Trophoblast cell (in vitro differentiated cells and primary cell): Measurements from ENCODE around the gene KIF18B.

ENCODE experiments used
- DNase-seq, 2 donors: peaks; one replicate each; pipeline ENCODE4 v3.0.0-alpha.2; 2016
- H2AFZ ChIP-seq: 2 replicates; pipeline ENCODE4 v1.6.1; 2013; ENCODE audit warnings: low read length, moderate library complexity, mild to moderate bottlenecking; ENCODE audit not compliant: insufficient read depth, poor library complexity
- H2AK5ac ChIP-seq: 2 replicates; pipeline ENCODE4 v1.6.1; 2013; ENCODE audit warnings: mild to moderate bottlenecking, low read length
- H2BK120ac ChIP-seq: 2 replicates; pipeline ENCODE4 v1.6.1; 2013; ENCODE audit warnings: low read length, mild to moderate bottlenecking, moderate library complexity; ENCODE audit not compliant: insufficient read depth, poor library complexity
- H2BK12ac ChIP-seq: 2 replicates; pipeline ENCODE4 v1.6.1; 2013; ENCODE audit warnings: mild to moderate bottlenecking, low read length, moderate library complexity
- H2BK5ac ChIP-seq: 2 replicates; pipeline ENCODE4 v1.6.1; 2013; ENCODE audit warnings: low read length, low read depth, moderate library complexity, mild to moderate bottlenecking; ENCODE audit not compliant: poor library complexity
- H3K14ac ChIP-seq: 2 replicates; pipeline ENCODE4 v1.6.1; 2013; ENCODE audit warnings: mild to moderate bottlenecking, low read length
- H3K18ac ChIP-seq: 2 replicates; pipeline ENCODE4 v1.6.1; 2013; ENCODE audit warnings: mild to moderate bottlenecking, low read length
- H3K23ac ChIP-seq: 2 replicates; pipeline ENCODE4 v1.6.1; 2013; ENCODE audit warnings: low read length
- H3K27ac ChIP-seq: 2 replicates; pipeline ENCODE4 v1.5.1; 2013; ENCODE audit warnings: low read depth, mild to moderate bottlenecking, inconsistent platforms, low read length, moderate library complexity
- H3K27me3 ChIP-seq: 2 replicates; pipeline ENCODE4 v1.6.1; 2013; ENCODE audit warnings: inconsistent platforms, mild to moderate bottlenecking, low read length, moderate library complexity; ENCODE audit not compliant: insufficient read depth
- H3K36me3 ChIP-seq, 2 experiments: 1 replicate in 1 of 2; 2 replicates in 1 of 2; pipeline ENCODE4 v1.6.1; 2013; ENCODE audit warnings: low read length in 2 of 2, mild to moderate bottlenecking in 2 of 2, moderate library complexity in 1 of 2; ENCODE audit not compliant: insufficient read depth in 2 of 2, control insufficient read depth in 1 of 2
- H3K4ac ChIP-seq: 2 replicates; pipeline ENCODE4 v1.6.1; 2013; ENCODE audit warnings: low read depth, mild to moderate bottlenecking, low read length, moderate library complexity
- H3K4me1 ChIP-seq, 2 experiments: 1 replicate in 1 of 2; 2 replicates in 1 of 2; pipeline ENCODE4 v1.6.1; 2013; ENCODE audit warnings: low read length in 2 of 2, mild to moderate bottlenecking in 2 of 2, moderate library complexity in 1 of 2; ENCODE audit not compliant: insufficient read depth in 2 of 2, control insufficient read depth in 1 of 2
- H3K4me2 ChIP-seq: 2 replicates; pipeline ENCODE4 v1.6.1; 2013; ENCODE audit warnings: inconsistent platforms, mild to moderate bottlenecking, low read length, moderate library complexity
- H3K4me3 ChIP-seq: 2 replicates; pipeline ENCODE4 v1.5.1; 2013; ENCODE audit warnings: mild to moderate bottlenecking, low read depth, low read length, inconsistent platforms
- H3K79me1 ChIP-seq: one replicate; pipeline ENCODE4 v1.6.1; 2013; ENCODE audit warnings: low read length
- H3K79me2 ChIP-seq: 2 replicates; pipeline ENCODE4 v1.6.1; 2013; ENCODE audit warnings: low read length, mild to moderate bottlenecking; ENCODE audit not compliant: control insufficient read depth, insufficient read depth, poor library complexity
- H3K9ac ChIP-seq: 2 replicates; pipeline ENCODE4 v1.6.1; 2013; ENCODE audit warnings: mild to moderate bottlenecking, low read length
- H3K9me3 ChIP-seq: 2 replicates; pipeline ENCODE4 v1.6.1; 2013; ENCODE audit warnings: low read depth, mild to moderate bottlenecking, control low read depth, inconsistent platforms, low read length; ENCODE audit not compliant: insufficient read depth
- H4K12ac ChIP-seq: 2 replicates; pipeline ENCODE4 v1.6.1; 2013; ENCODE audit warnings: low read depth, mild to moderate bottlenecking, low read length, moderate library complexity
- H4K8ac ChIP-seq: 2 replicates; pipeline ENCODE4 v1.6.1; 2013; ENCODE audit warnings: low read depth, mild to moderate bottlenecking, low read length, moderate library complexity
- H4K91ac ChIP-seq: one replicate; pipeline ENCODE4 v1.6.1; 2013; ENCODE audit warnings: low read depth, mild to moderate bottlenecking, low read length, moderate library complexity
- WGBS: extraction: QIAGEN DNeasy Blood & Tissue Kit; methylation state at CpG from one replicate; pipeline ENCODE4 v1.1.7; 2013; ENCODE audit warnings: missing lambda C conversion rate; ENCODE audit not compliant: insufficient read length, insufficient coverage; ENCODE audit errors: extremely low coverage; 5-methylcytosine and 5-hydroxymethylcytosine counted together

KIF18B gene

DNA sequence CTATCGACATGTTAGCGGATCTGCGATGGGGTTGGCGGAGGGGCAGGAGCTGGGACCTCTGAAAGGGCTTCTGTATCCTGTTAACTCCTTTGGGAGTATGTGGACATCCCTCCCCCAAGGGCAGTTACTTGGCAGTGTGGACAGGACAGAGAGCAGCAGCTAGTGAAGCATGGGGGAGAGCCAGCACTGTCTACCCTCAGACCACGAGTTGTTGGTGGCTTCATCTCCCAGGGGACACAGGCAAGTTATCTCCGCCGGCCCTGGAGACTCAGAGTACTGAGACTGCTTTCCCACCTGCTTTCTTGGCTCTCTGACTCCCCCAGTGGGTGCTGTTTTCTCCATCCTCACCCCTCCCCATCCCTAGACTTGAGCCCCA is 27.0 kb downstream of the KIF18B start:
- Histone ChIP-seq H3K36me3 (peaks cover 0 to 3% of the 10 kb centered on the region in 2 experiments), H3K4me3 (no peak overlapping the region), H4K91ac (no peak overlapping the region), H2AK5ac (no peak overlapping the region), H2AFZ (no peak overlapping the region), H3K23ac (no peak overlapping the region), H3K4me2 (no peak overlapping the region), H3K79me2 (no peaks in the 10 kb centered on the region), H3K18ac (no peak overlapping the region), H2BK12ac (no peak overlapping the region), H3K79me1 (no peaks in the 10 kb centered on the region), H4K12ac (no peak overlapping the region), H4K8ac (no peak overlapping the region), H2BK5ac (no peak overlapping the region), H3K9ac (no peak overlapping the region), H3K14ac (no peak overlapping the region), H3K27me3 (no peaks in the 10 kb centered on the region), H3K9me3 (no peaks in the 10 kb centered on the region), H3K4ac (no peak overlapping the region), H3K27ac (no peak overlapping the region), H3K4me1 (no peaks in the 10 kb centered on the region), H2BK120ac (no peak overlapping the region)
- DNase-seq, result no peak
- WGBS, result no CpG with 5 or more reads among the region's 7 CpGs

DNA sequence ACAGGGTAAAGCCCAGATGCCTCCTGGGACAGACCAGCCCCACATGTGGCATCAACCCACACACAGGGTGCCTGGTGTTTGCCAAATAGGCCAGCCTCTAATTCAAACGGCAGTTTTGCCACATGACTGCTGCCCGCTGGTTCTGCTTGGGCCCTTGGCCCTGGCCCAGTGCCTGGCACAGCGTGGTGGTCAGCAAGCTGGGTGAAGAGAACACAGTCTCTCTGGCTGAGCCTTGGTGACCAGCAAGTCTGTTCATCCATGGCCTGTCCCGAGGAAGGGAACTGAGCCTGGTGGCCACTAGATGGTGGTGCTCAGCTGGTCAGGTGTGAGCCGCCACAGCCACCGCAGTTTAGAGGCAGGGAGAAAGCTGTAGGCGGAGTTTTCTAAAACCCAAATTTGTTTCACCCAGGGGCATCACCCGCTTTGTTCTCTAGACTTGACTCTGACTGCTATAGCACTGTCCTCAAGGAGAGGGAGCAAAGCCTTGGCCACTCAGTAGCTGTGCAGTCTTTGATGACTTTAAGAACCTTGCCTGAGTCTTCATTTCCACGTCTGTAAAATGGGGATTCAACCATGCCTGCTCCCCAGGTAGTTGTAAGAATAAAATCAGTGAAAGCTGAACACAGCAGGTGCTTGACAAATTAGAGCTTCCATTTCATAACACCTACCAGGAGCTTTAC is 27.5 kb downstream of the KIF18B start:
- Histone ChIP-seq H4K91ac (no peak overlapping the region), H3K79me1 (no peaks in the 10 kb centered on the region), H3K9me3 (no peaks in the 10 kb centered on the region), H3K9ac (no peak overlapping the region), H4K8ac (no peak overlapping the region), H2BK5ac (no peak overlapping the region), H3K18ac (no peak overlapping the region), H3K14ac (no peak overlapping the region), H3K4ac (no peak overlapping the region), H3K4me1 (no peaks in the 10 kb centered on the region), H3K27ac (no peak overlapping the region), H3K4me2 (no peak overlapping the region), H3K23ac (no peak overlapping the region), H4K12ac (no peak overlapping the region), H3K27me3 (no peaks in the 10 kb centered on the region), H3K36me3 (peaks cover 0 to 3% of the 10 kb centered on the region in 2 experiments), H2BK12ac (no peak overlapping the region), H2AK5ac (no peak overlapping the region), H3K79me2 (no peaks in the 10 kb centered on the region), H3K4me3 (no peak overlapping the region), H2AFZ (no peak overlapping the region), H2BK120ac (no peak overlapping the region)
- no CpG with 5 or more reads among the region's 9 CpGs for WGBS
- DNase-seq, result peak; percentile 72 to 78

DNA sequence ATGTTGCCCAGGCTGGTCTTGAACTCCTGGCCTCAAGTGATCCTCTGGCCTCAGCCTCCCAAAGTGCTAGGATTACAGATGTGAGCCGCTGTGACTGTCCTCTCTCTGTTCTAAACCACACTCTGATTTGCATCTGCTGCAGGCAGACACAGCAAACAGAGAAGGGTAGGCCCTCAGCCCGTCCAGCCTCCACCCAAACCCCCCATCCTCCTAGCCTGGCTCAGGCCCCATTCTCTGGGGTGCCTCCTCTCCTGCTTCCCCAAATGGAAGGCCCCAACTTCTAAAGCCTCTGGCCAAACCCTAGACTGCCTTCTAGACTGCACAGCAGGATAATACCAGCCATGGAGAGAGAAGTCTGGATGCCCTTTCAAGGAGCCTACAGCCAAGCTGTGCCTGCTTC is 28.2 kb downstream of the KIF18B start:
- H3K4me1 ChIP-seq, result no peaks in the 10 kb centered on the region
- H3K27me3 ChIP-seq, result no peaks in the 10 kb centered on the region
- no peak overlapping the region for H2AFZ ChIP-seq
- H2AK5ac ChIP-seq, result no peak overlapping the region
- no peak overlapping the region for H3K4me2 ChIP-seq
- DNase-seq, result no peak
- H4K12ac ChIP-seq, result no peak overlapping the region
- H3K27ac ChIP-seq, result no peak overlapping the region
- H4K8ac ChIP-seq, result no peak overlapping the region
- H3K79me2 ChIP-seq, result no peaks in the 10 kb centered on the region
- H4K91ac ChIP-seq, result no peak overlapping the region
- H3K9ac ChIP-seq, result no peak overlapping the region
- no peak overlapping the region for H3K18ac ChIP-seq
- no peak overlapping the region for H3K4ac ChIP-seq
- no peaks in the 10 kb centered on the region for H3K79me1 ChIP-seq
- H3K14ac ChIP-seq, result no peak overlapping the region
- no peak overlapping the region for H2BK5ac ChIP-seq
- H3K23ac ChIP-seq, result no peak overlapping the region
- no peaks in the 10 kb centered on the region for H3K9me3 ChIP-seq
- WGBS, result no CpG with 5 or more reads among the region's 2 CpGs
- H2BK120ac ChIP-seq, result no peak overlapping the region
- no peaks in the 10 kb centered on the region for H3K36me3 ChIP-seq
- H3K4me3 ChIP-seq, result no peak overlapping the region
- no peak overlapping the region for H2BK12ac ChIP-seq

DNA sequence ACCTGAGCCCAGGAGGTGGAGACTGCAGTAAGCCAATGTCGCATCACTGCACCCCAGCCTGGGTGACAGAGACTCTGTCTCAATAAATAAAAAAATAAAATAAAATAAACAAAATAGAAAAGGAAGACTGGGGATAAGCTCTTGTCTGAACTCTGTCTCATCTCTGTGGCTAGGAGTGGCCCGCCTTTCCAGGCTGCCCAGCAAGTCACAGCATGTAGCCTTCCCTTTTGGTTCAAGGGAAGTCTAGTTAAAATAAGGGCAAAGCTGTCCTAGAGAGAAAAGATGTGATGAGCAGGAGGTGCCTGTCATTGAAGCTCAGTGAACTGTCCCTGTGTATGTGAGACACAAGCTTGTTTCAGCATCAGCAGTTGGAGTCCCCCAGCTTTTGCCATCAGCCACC is 29.6 kb downstream of the KIF18B start:
- Histone ChIP-seq H3K4me2 (no peak overlapping the region), H3K14ac (no peak overlapping the region), H3K36me3 (no peaks in the 10 kb centered on the region), H3K18ac (no peak overlapping the region), H3K27me3 (no peaks in the 10 kb centered on the region), H2BK120ac (no peak overlapping the region), H3K27ac (no peak overlapping the region), H3K4ac (no peak overlapping the region), H3K79me2 (no peaks in the 10 kb centered on the region), H2BK12ac (no peak overlapping the region), H4K12ac (no peak overlapping the region), H4K8ac (no peak overlapping the region), H2BK5ac (no peak overlapping the region), H3K9ac (no peak overlapping the region), H3K9me3 (no peaks in the 10 kb centered on the region), H3K79me1 (no peaks in the 10 kb centered on the region), H3K4me1 (no peaks in the 10 kb centered on the region), H3K4me3 (no peak overlapping the region), H3K23ac (no peak overlapping the region), H4K91ac (no peak overlapping the region), H2AK5ac (no peak overlapping the region), H2AFZ (no peak overlapping the region)
- no peak for DNase-seq
- WGBS, result no CpG with 5 or more reads among the region's 2 CpGs
